Measurements from ENCODE around the gene ERG. TPM values are rescaled to one million over a fixed set of nuclear protein-coding genes. Genes with fewer than 3 reads are reported as not detected.

The ERG gene
- total RNA-seq, 4 donors from 2014 or later: 3.7 to 13.3 (median 10.6) TPM

- Histone ChIP-seq H3K9me3 (no peaks in the 10 kb centered on the region), H3K4me1 (no peaks in the 10 kb centered on the region), H3K27me3 (no peaks in the 10 kb centered on the region), H3K27ac (replicated peaks in 1 of 4) (no peak overlapping the region), H3K4me3 (no peak overlapping the region), H3K36me3 (no peaks in the 10 kb centered on the region)
- WGBS: 81% methylated on average over 7 of the region's 7 CpGs
- peak; percentile 68 for DNase-seq (ENCODE audit: extremely low spot score)
- intact Hi-C loops (cut with DNase I): no loop called here
- TF ChIP-seq POLR2AphosphoS5 (IDR thresholded peaks at IDR 0.05) (no peak), EP300 (IDR thresholded peaks at IDR 0.05) (no peak), POLR2A (IDR thresholded peaks at IDR 0.05; ENCODE audit: low read depth) (no peak)
- TF ChIP-seq, protein P1, sequence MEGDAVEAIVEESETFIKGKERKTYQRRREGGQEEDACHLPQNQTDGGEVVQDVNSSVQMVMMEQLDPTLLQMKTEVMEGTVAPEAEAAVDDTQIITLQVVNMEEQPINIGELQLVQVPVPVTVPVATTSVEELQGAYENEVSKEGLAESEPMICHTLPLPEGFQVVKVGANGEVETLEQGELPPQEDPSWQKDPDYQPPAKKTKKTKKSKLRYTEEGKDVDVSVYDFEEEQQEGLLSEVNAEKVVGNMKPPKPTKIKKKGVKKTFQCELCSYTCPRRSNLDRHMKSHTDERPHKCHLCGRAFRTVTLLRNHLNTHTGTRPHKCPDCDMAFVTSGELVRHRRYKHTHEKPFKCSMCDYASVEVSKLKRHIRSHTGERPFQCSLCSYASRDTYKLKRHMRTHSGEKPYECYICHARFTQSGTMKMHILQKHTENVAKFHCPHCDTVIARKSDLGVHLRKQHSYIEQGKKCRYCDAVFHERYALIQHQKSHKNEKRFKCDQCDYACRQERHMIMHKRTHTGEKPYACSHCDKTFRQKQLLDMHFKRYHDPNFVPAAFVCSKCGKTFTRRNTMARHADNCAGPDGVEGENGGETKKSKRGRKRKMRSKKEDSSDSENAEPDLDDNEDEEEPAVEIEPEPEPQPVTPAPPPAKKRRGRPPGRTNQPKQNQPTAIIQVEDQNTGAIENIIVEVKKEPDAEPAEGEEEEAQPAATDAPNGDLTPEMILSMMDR (IDR thresholded peaks at IDR 0.05): no peak
Observed at GRCh38 chr21:38428211-38428610, 70.1 kb downstream of the ERG start.

DNA sequence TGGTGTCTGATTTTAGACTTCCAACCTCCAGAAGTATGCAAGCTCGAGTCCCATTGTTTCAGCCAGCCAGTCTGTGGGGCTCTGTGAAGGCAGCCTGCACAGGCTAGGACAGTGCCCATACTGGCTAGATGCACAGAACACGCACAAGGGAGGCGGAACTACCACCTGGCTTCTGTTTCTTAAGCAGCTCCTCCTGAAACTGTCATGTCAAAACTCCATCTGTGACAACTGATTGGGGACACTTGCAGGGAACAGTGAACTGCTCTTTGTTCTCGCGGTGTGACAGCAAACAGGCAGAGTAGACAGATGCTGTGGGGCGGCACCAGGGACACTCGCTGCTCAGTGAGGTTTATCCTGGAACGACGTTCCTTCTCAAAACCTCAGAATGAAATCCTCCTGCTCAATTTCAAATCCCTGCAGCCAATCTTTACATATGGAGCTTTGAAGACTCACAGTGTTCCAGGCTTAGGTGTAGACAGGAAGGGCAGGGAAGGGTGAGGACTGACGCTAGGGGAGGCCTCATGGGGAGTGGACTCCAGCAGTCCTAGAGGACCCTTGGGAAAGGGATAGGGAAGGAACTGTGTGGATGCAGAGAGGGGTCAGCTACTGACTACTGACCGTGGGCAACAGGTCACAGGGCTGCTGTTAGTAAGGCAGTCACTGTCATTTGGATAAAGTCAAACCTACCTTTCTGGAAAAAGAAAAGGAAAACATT is 73.8 kb downstream of the ERG start:
- TF ChIP-seq EP300 (IDR thresholded peaks at IDR 0.05): no peak
- no peak for TF ChIP-seq POLR2AphosphoS5 (IDR thresholded peaks at IDR 0.05)
- 55% methylated on average over 10 of the region's 11 CpGs for WGBS
- intact Hi-C loops (cut with DNase I): no loop called here

GRCh38 chr21:38422082-38422481 is 76.2 kb downstream of the ERG start:
- no peak for TF ChIP-seq POLR2AphosphoS5 (IDR thresholded peaks at IDR 0.05)
- TF ChIP-seq EP300 (IDR thresholded peaks at IDR 0.05): no peak
- TF ChIP-seq, protein P1 (IDR thresholded peaks at IDR 0.05): no peak
- TF ChIP-seq POLR2A (IDR thresholded peaks at IDR 0.05; ENCODE audit: low read depth): no peak
- intact Hi-C loops (cut with DNase I): no loop called here
- H3K4me3 ChIP-seq: no peak overlapping the region
- H3K9me3 ChIP-seq: no peaks in the 10 kb centered on the region
- no peaks in the 10 kb centered on the region for H3K4me1 ChIP-seq
- H3K27me3 ChIP-seq: no peaks in the 10 kb centered on the region
- 90% methylated on average over 5 of the region's 5 CpGs for WGBS
- DNase-seq (ENCODE audit: extremely low spot score): no peak
- H3K36me3 ChIP-seq: peaks cover 0 to 26% (median 5%) of the 10 kb centered on the region in 4 donors
- H3K27ac ChIP-seq (replicated peaks in 1 of 4): no peak overlapping the region

More for the DNA sequence above, 73.8 kb downstream of the ERG start:
- Histone ChIP-seq H3K4me1 (no peaks in the 10 kb centered on the region), H3K9me3 (no peaks in the 10 kb centered on the region), H3K36me3 (peaks cover 0 to 25% (median 5%) of the 10 kb centered on the region in 4 donors), H3K27ac (replicated peaks in 1 of 4) (no peak overlapping the region), H3K27me3 (no peaks in the 10 kb centered on the region), H3K4me3 (no peak overlapping the region)
- no peak for DNase-seq (ENCODE audit: extremely low spot score)

DNA sequence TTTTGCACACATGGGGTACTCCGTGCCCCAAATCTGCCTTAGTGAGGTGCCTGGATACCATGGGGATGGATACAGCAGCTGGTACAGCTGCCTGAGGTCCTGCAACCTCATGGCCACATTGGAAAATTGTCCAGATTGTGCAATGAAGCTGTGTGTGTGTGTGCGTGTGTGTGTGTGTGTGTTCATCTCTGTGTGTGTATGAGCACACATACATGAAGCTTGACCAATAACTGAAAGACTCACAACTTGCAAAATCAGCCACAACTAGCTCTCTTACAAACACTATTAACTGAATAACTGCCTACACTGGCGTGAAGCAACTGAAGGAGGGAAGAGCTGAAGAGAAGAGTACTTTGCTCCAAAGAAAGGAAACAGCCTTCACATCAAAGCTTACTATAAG is 78.1 kb downstream of the ERG start:
- Histone ChIP-seq H3K4me1 (no peaks in the 10 kb centered on the region), H3K27me3 (no peaks in the 10 kb centered on the region), H3K36me3 (peaks cover 0 to 31% (median 5%) of the 10 kb centered on the region in 4 donors), H3K4me3 (no peak overlapping the region), H3K27ac (replicated peaks in 1 of 4) (no peak overlapping the region), H3K9me3 (no peaks in the 10 kb centered on the region)
- WGBS: 74% methylated on average over 3 of the region's 3 CpGs
- TF ChIP-seq POLR2A (IDR thresholded peaks at IDR 0.05; ENCODE audit: low read depth): no peak
- no peak for TF ChIP-seq POLR2AphosphoS5 (IDR thresholded peaks at IDR 0.05)
- TF ChIP-seq, protein P1 (IDR thresholded peaks at IDR 0.05): no peak
- TF ChIP-seq EP300 (IDR thresholded peaks at IDR 0.05): no peak
- no peak for DNase-seq (ENCODE audit: extremely low spot score)
- intact Hi-C loops (cut with DNase I): no loop called here

DNA sequence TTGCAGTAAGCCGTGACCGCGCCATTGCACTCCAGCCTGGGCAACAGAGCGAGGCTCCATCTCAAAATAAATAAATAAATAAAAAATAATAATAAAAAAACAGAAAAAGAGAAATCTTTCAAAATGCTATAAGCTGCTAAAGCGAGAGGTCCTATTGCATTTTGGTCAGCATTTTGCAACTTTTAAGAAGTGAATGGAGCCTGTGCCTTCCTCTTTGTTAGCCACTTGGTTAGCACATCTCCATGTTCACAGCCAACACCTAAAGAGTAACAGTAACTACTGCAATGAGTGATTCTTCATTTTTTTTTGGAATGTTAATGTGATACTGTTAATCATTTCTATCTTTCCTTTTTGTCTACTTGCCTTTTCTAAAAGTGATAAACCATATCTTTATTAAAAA is 80.6 kb downstream of the ERG start:
- intact Hi-C loops (cut with DNase I): no loop called here
- no peaks in the 10 kb centered on the region for H3K4me1 ChIP-seq
- peaks cover 0 to 30% (median 5%) of the 10 kb centered on the region in 4 donors for H3K36me3 ChIP-seq
- 93% methylated on average over 5 of the region's 5 CpGs for WGBS
- no peaks in the 10 kb centered on the region for H3K9me3 ChIP-seq
- no peak for DNase-seq (ENCODE audit: extremely low spot score)
- TF ChIP-seq, protein P1 (IDR thresholded peaks at IDR 0.05): no peak
- TF ChIP-seq EP300 (IDR thresholded peaks at IDR 0.05) (no peak), POLR2AphosphoS5 (IDR thresholded peaks at IDR 0.05) (no peak), POLR2A (IDR thresholded peaks at IDR 0.05; ENCODE audit: low read depth) (no peak)
- H3K4me3 ChIP-seq: no peak overlapping the region
- H3K27me3 ChIP-seq: no peaks in the 10 kb centered on the region
- H3K27ac ChIP-seq (replicated peaks in 1 of 4): no peak overlapping the region

Data from esophagus muscularis mucosa (tissue), 4 donors.